Measurements from ENCODE around the gene CNTNAP2. TPM values are rescaled to one million over a fixed set of nuclear protein-coding genes. Genes with fewer than 3 reads are reported as not detected.

Gene CNTNAP2
- total RNA-seq, 1 donor, result 1.0 TPM

DNA sequence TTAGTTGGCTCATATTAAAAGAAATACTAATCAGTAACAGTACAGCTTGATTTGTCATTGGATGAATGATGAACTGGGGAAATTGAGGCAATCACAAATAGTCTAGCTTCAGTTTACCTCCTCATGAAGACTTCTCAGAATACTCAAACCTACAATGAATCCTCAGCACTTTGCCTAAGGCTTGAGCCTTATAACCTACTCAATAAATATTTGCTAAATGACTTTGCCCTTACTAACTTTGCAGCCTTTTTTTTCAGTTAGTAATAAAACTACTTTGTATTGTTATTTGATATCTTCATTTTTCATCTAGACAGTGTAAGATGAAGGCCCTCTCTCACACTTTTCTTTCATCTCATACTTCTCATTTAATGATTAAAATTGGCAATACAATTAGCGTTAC lies 1311.5 kb downstream of the CNTNAP2 start:
- Histone ChIP-seq H3K9me3 (ENCODE audit: low read depth, low read length) (peaks cover 4% of the 10 kb centered on the region), H3K4me1 (ENCODE audit: insufficient read depth, low read length) (no peaks in the 10 kb centered on the region), H3K27me3 (ENCODE audit: insufficient read depth, low read length) (no peaks in the 10 kb centered on the region), H3K4me3 (ENCODE audit: low read length) (no peak overlapping the region)

GRCh38 chr7:147429961-147430360 lies 1313.4 kb downstream of the CNTNAP2 start:
- Histone ChIP-seq H3K9me3 (ENCODE audit: low read depth, low read length) (no peaks in the 10 kb centered on the region), H3K4me3 (ENCODE audit: low read length) (no peak overlapping the region), H3K4me1 (ENCODE audit: insufficient read depth, low read length) (no peaks in the 10 kb centered on the region), H3K27me3 (ENCODE audit: insufficient read depth, low read length) (no peaks in the 10 kb centered on the region)

DNA sequence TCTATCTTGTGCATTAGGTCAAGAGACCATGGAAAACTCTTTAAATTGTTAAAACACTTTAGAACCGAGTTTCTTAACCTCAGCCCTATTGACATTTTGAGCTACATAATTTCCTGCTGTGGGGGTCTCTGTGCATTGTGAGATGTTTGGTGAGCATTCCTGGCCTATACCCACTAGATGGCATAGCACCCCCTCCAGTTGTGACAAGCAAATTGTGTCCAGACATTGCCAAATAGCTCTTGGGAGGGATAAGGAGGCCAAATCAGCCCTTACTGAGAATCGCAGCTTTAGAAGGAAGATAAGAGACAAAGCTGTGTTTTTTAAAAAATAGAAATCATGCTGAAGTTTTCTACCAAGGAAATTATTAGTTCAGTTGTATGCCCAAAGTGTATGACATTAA lies 1315.5 kb downstream of the CNTNAP2 start:
- no peak overlapping the region for H3K4me3 ChIP-seq (ENCODE audit: low read length)
- H3K4me1 ChIP-seq (ENCODE audit: insufficient read depth, low read length), result no peaks in the 10 kb centered on the region
- no peaks in the 10 kb centered on the region for H3K27me3 ChIP-seq (ENCODE audit: insufficient read depth, low read length)
- H3K9me3 ChIP-seq (ENCODE audit: low read depth, low read length), result no peaks in the 10 kb centered on the region

GRCh38 chr7:147432576-147432975 lies 1316.0 kb downstream of the CNTNAP2 start:
- Histone ChIP-seq H3K9me3 (ENCODE audit: low read depth, low read length) (no peaks in the 10 kb centered on the region), H3K4me1 (ENCODE audit: insufficient read depth, low read length) (no peaks in the 10 kb centered on the region)

DNA sequence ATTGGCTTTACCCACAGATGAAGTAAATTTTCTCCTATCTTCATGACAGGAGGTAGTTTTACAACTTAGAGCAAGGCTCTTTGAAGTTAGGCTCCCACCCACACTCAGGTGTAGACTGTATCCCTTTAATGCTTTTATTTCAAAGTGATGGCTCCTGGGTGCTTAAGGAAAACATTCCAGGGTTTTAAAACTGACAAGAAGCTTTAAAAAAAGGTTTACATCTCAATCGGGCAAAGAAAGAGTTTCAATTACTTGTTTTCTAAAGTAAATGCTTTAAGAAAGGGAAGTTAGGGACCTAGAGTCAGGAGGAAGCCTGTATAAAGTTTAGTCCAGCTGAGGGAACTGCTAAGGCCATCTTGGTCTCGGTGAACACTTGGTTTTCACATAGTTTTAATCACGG lies 1320.1 kb downstream of the CNTNAP2 start:
- H3K4me3 ChIP-seq (ENCODE audit: low read length), result no peak overlapping the region
- no peaks in the 10 kb centered on the region for H3K4me1 ChIP-seq (ENCODE audit: insufficient read depth, low read length)
- H3K9me3 ChIP-seq (ENCODE audit: low read depth, low read length), result no peaks in the 10 kb centered on the region
- no peaks in the 10 kb centered on the region for H3K27me3 ChIP-seq (ENCODE audit: insufficient read depth, low read length)

More at GRCh38 chr7:147432576-147432975, 1316.0 kb downstream of the CNTNAP2 start:
- Histone ChIP-seq H3K27me3 (ENCODE audit: insufficient read depth, low read length) (no peaks in the 10 kb centered on the region), H3K4me3 (ENCODE audit: low read length) (no peak overlapping the region)

- H3K4me3 ChIP-seq (ENCODE audit: low read length), result no peak overlapping the region
- H3K27me3 ChIP-seq (ENCODE audit: insufficient read depth, low read length), result no peaks in the 10 kb centered on the region
- no peaks in the 10 kb centered on the region for H3K9me3 ChIP-seq (ENCODE audit: low read depth, low read length)
- H3K4me1 ChIP-seq (ENCODE audit: insufficient read depth, low read length), result no peaks in the 10 kb centered on the region
Observed at GRCh38 chr7:147438216-147438615, 1321.6 kb downstream of the CNTNAP2 start.

- Histone ChIP-seq H3K27me3 (ENCODE audit: insufficient read depth, low read length) (no peaks in the 10 kb centered on the region), H3K9me3 (ENCODE audit: low read depth, low read length) (no peaks in the 10 kb centered on the region), H3K4me3 (ENCODE audit: low read length) (no peak overlapping the region), H3K4me1 (ENCODE audit: insufficient read depth, low read length) (no peaks in the 10 kb centered on the region)
Observed at GRCh38 chr7:147443942-147444341, 1327.3 kb downstream of the CNTNAP2 start.

DNA sequence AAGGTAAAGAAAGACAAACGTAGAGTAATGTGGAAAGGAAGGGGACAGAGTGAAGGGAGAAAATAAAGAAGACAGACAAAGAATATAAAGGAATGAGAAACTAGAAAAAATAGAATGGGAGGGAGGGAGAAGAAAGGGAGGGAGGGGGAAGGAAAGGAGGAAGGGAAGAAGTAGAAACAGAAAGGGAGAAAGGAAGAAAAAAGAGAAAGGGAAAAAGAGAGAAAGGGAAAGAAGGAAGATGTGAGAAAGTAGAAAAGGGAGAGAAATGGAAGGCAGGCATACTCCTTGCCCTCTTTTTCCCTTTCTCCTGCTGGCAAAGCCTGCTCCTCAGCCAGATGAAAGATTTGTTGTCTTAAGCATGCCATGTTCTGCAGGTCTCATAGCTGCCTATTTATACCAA lies 1336.2 kb downstream of the CNTNAP2 start:
- Histone ChIP-seq H3K4me3 (ENCODE audit: low read length) (no peak overlapping the region), H3K9me3 (ENCODE audit: low read depth, low read length) (no peaks in the 10 kb centered on the region), H3K27me3 (ENCODE audit: insufficient read depth, low read length) (no peaks in the 10 kb centered on the region), H3K4me1 (ENCODE audit: insufficient read depth, low read length) (no peaks in the 10 kb centered on the region)

GRCh38 chr7:147465223-147465622 lies 1348.6 kb downstream of the CNTNAP2 start:
- H3K4me3 ChIP-seq (ENCODE audit: low read length), result no peak overlapping the region
- H3K27me3 ChIP-seq (ENCODE audit: insufficient read depth, low read length), result no peaks in the 10 kb centered on the region
- no peaks in the 10 kb centered on the region for H3K9me3 ChIP-seq (ENCODE audit: low read depth, low read length)
- H3K4me1 ChIP-seq (ENCODE audit: insufficient read depth, low read length), result no peaks in the 10 kb centered on the region

- H3K27me3 ChIP-seq (ENCODE audit: insufficient read depth, low read length), result no peaks in the 10 kb centered on the region
- H3K9me3 ChIP-seq (ENCODE audit: low read depth, low read length), result no peaks in the 10 kb centered on the region
- H3K4me3 ChIP-seq (ENCODE audit: low read length), result no peak overlapping the region
- no peaks in the 10 kb centered on the region for H3K4me1 ChIP-seq (ENCODE audit: insufficient read depth, low read length)
Observed at GRCh38 chr7:147472556-147472955, 1356.0 kb downstream of the CNTNAP2 start.

DNA sequence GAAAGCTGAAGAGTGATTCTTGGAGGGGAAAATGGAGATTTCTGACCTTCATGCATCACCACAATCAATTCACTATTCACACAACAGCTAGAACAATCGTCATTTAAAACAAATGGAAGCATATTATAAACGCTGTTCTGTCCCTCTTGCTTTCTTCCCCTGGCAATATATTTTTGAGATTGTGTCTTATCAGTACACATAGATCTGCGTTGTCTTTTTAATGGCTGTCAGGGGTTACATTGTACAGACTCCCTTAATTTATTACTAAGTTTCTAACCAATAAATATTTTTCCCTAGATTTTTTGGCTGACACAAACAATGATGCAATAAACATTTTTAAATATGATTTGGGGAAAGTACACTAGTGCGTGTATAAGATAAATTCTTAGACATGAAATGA lies 1358.3 kb downstream of the CNTNAP2 start:
- Histone ChIP-seq H3K9me3 (ENCODE audit: low read depth, low read length) (peaks cover 4% of the 10 kb centered on the region), H3K4me1 (ENCODE audit: insufficient read depth, low read length) (no peaks in the 10 kb centered on the region)

DNA sequence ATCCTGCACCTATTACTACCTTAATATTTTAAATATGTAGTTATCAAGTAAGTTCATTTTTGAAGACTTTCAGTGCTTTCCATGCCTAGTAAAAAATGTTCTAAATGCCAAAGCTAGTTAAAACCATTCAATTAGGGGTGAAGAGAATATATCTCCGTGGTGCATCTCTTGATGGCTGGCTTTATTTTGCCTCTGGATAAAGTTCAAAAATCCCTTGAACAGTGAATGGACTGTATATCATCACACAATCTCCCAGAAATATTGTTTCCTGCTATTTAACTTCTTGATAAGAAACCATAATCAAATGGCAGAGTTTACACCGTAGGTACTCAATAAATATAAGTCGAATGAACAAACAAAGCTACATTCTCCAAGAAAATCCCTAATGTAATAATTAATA lies 1360.9 kb downstream of the CNTNAP2 start:
- Histone ChIP-seq H3K9me3 (ENCODE audit: low read depth, low read length) (peaks cover 4% of the 10 kb centered on the region), H3K27me3 (ENCODE audit: insufficient read depth, low read length) (no peaks in the 10 kb centered on the region), H3K4me1 (ENCODE audit: insufficient read depth, low read length) (no peaks in the 10 kb centered on the region), H3K4me3 (ENCODE audit: low read length) (no peak overlapping the region)

More for the DNA sequence above, 1358.3 kb downstream of the CNTNAP2 start:
- Histone ChIP-seq H3K27me3 (ENCODE audit: insufficient read depth, low read length) (no peaks in the 10 kb centered on the region), H3K4me3 (ENCODE audit: low read length) (no peak overlapping the region)

- Histone ChIP-seq H3K9me3 (ENCODE audit: low read depth, low read length) (peaks cover 4% of the 10 kb centered on the region), H3K27me3 (ENCODE audit: insufficient read depth, low read length) (no peaks in the 10 kb centered on the region), H3K4me1 (ENCODE audit: insufficient read depth, low read length) (no peaks in the 10 kb centered on the region), H3K4me3 (ENCODE audit: low read length) (no peak overlapping the region)
Observed at GRCh38 chr7:147478796-147479195, 1362.2 kb downstream of the CNTNAP2 start.

- no peak overlapping the region for H3K4me3 ChIP-seq (ENCODE audit: low read length)
Observed at GRCh38 chr7:147483634-147484292, 1367.2 kb downstream of the CNTNAP2 start.

GRCh38 chr7:147485660-147486210 lies 1369.1 kb downstream of the CNTNAP2 start:
- H3K4me3 ChIP-seq (ENCODE audit: low read length), result no peak overlapping the region
- no peaks in the 10 kb centered on the region for H3K4me1 ChIP-seq (ENCODE audit: insufficient read depth, low read length)
- no peaks in the 10 kb centered on the region for H3K9me3 ChIP-seq (ENCODE audit: low read depth, low read length)
- no peaks in the 10 kb centered on the region for H3K27me3 ChIP-seq (ENCODE audit: insufficient read depth, low read length)

More at GRCh38 chr7:147483634-147484292, 1367.2 kb downstream of the CNTNAP2 start:
- Histone ChIP-seq H3K4me1 (ENCODE audit: insufficient read depth, low read length) (no peaks in the 10 kb centered on the region), H3K9me3 (ENCODE audit: low read depth, low read length) (no peaks in the 10 kb centered on the region), H3K27me3 (ENCODE audit: insufficient read depth, low read length) (no peaks in the 10 kb centered on the region)

DNA sequence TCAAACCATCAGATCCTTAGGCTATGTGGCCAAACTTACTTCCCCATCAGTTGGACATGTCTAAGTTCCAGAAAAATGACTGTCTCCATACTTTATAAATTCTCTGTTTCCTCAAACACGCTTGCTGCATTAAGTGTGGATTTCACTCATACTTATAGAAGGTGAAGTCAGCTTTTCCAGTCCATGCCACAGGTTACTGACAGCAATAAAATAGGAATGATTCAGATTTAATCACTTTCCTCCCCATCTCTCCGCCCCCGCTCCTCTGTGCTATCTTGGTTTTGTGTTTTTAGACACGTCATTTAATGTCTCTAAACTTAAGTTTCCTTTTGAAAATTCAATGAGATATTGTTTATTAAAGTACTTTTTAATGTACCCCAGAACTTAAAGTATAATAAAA lies 1376.0 kb downstream of the CNTNAP2 start:
- Histone ChIP-seq H3K9me3 (ENCODE audit: low read depth, low read length) (no peaks in the 10 kb centered on the region), H3K4me3 (ENCODE audit: low read length) (no peak overlapping the region), H3K27me3 (ENCODE audit: insufficient read depth, low read length) (no peaks in the 10 kb centered on the region), H3K4me1 (ENCODE audit: insufficient read depth, low read length) (no peaks in the 10 kb centered on the region)
